A549 (cell line): Measurements from ENCODE around the gene BAK1.
A peak's percentile ranks its signal among the peaks of the same experiment; 100 is the strongest.

Source experiments
- BCL3 ChIP-seq: fragments of >200 bp; sonication (Bioruptor Twin); formaldehyde crosslinking; IDR thresholded peaks from 3 replicates; pipeline ENCODE4 v1.6.1; 2016
- CEBPB ChIP-seq, 2 experiments: fragments of >200 bp in 1 of 2; sonication (Bioruptor Twin) in 1 of 2; formaldehyde crosslinking in 1 of 2; IDR thresholded peaks; 2 replicates each; pipeline ENCODE4 v1.6.1; 2012 to 2016
- CTCF ChIP-seq: fragments of >200 bp; sonication (Bioruptor Twin); formaldehyde crosslinking; IDR thresholded peaks from 3 replicates; pipeline ENCODE4 v1.5.1; 2016
- ESRRA ChIP-seq: fragments of 150-350 bp; IDR thresholded peaks from 2 replicates; pipeline ENCODE4 v1.6.1; 2014; ENCODE audit warnings: mild to moderate bottlenecking, low read length, borderline replicate concordance
- HDAC2 ChIP-seq: fragments of 200-600 bp; sonication (generic); IDR thresholded peaks from 2 replicates; pipeline ENCODE4 v1.6.1; 2016
- NR3C1 ChIP-seq: fragments of >200 bp; sonication (Bioruptor Twin); formaldehyde crosslinking; IDR thresholded peaks from 3 replicates; pipeline ENCODE4 v1.6.1; 2017
- POLR2A ChIP-seq: IDR thresholded peaks from 2 replicates; pipeline ENCODE4 v1.6.1; 2012; ENCODE audit warnings: mild to moderate bottlenecking, low read length
- REST ChIP-seq: fragments of 200-600 bp; sonication (generic); IDR thresholded peaks from 2 replicates; pipeline ENCODE4 v1.6.1; 2016; ENCODE audit warnings: antibody characterized with exemption, mild to moderate bottlenecking, moderate library complexity
- RFX5 ChIP-seq: fragments of 450-650 bp; IDR thresholded peaks from 2 replicates; pipeline ENCODE4 v1.7.1; 2014; ENCODE audit warnings: antibody characterized with exemption, mild to moderate bottlenecking, moderate library complexity
- SREBF2 ChIP-seq: fragments of 450-650 bp; IDR thresholded peaks from 2 replicates; pipeline ENCODE4 v1.6.1; 2014; ENCODE audit warnings: mild to moderate bottlenecking, moderate library complexity

- TF ChIP-seq RFX5 = no peak
- no peak for TF ChIP-seq ESRRA
- TF ChIP-seq POLR2A = no peak
- TF ChIP-seq SREBF2 = no peak
- TF ChIP-seq CTCF = peak; percentile 9; the same call in 1 of the 3 replicates
- no peak for TF ChIP-seq BCL3
- no peak for TF ChIP-seq CEBPB (IDR thresholded peaks at IDR 0.05)
- TF ChIP-seq HDAC2 = no peak
- TF ChIP-seq NR3C1 = no peak
- TF ChIP-seq REST = no peak
Measured at GRCh38 chr6:33583591-33584155, 3.6 kb upstream of the BAK1 start.
